HFF-Myc (cell line): Measurements from ENCODE around the gene ZNF407.

Experiments
- DNase-seq: peaks from one replicate; pipeline ENCODE4 v3.0.0-alpha.2; 2011; ENCODE audit warnings: low read depth; ENCODE audit errors: extremely low read depth
- H3K4me3 ChIP-seq: replicated peaks from 2 replicates; pipeline ENCODE4 v1.5.1; 2011; ENCODE audit warnings: low read depth, mild to moderate bottlenecking, control low read depth, low read length
- CTCF ChIP-seq: IDR thresholded peaks from 2 replicates; pipeline ENCODE4 v1.5.1; 2012; ENCODE audit warnings: mild to moderate bottlenecking, low read depth, low read length, control low read depth; ENCODE audit errors: missing control alignments

Gene ZNF407

GRCh38 chr18:75107931-75108276 lies 510.2 kb downstream of the ZNF407 start:
- no peak for TF ChIP-seq CTCF
- H3K4me3 ChIP-seq, result no peak overlapping the region
- no peak for DNase-seq

- no peak overlapping the region for H3K4me3 ChIP-seq
- no peak for DNase-seq
- no peak for TF ChIP-seq CTCF
Observed at GRCh38 chr18:75108579-75109318, 511.1 kb downstream of the ZNF407 start.

GRCh38 chr18:75109319-75109691 lies 511.6 kb downstream of the ZNF407 start:
- H3K4me3 ChIP-seq, result no peak overlapping the region
- DNase-seq, result no peak
- TF ChIP-seq CTCF, result no peak

- DNase-seq, result no peak
- TF ChIP-seq CTCF, result no peak
- no peak overlapping the region for H3K4me3 ChIP-seq
Observed at GRCh38 chr18:75109819-75110218, 512.1 kb downstream of the ZNF407 start.

GRCh38 chr18:75110311-75110710 lies 512.6 kb downstream of the ZNF407 start:
- TF ChIP-seq CTCF, result no peak
- DNase-seq, result no peak
- no peak overlapping the region for H3K4me3 ChIP-seq

- TF ChIP-seq CTCF, result no peak
- no peak overlapping the region for H3K4me3 ChIP-seq
- no peak for DNase-seq
Observed at GRCh38 chr18:75110846-75111415, 513.3 kb downstream of the ZNF407 start.
